HepG2 (cell line): Measurements from ENCODE around the gene DLG2. TPM values are rescaled to one million over a fixed set of nuclear protein-coding genes. Genes with fewer than 3 reads are reported as not detected.
A peak's percentile ranks its signal among the peaks of the same experiment; 100 is the strongest.

Experiments
- FOXK1 ChIP-seq: sonication (generic); formaldehyde crosslinking; IDR thresholded peaks from 2 replicates; pipeline ENCODE4 v1.4.0; 2020; ENCODE audit warnings: low read depth, missing genetic modification reagents, borderline replicate concordance
- FOXK2 ChIP-seq: fragments of 450-650 bp; IDR thresholded peaks from 2 replicates; pipeline ENCODE4 v1.6.1; 2016
- FOXP4 ChIP-seq: sonication (generic); formaldehyde crosslinking; IDR thresholded peaks from 2 replicates; pipeline ENCODE4 v1.4.0; 2020; ENCODE audit warnings: missing genetic modification reagents
- HDAC6 ChIP-seq: fragments of 200-600 bp; sonication (generic); IDR thresholded peaks from 2 replicates; pipeline ENCODE4 v1.7.0; 2017; ENCODE audit warnings: mild to moderate bottlenecking, antibody characterized with exemption, low read length, low read depth
- HNF4A ChIP-seq: sonication (generic); formaldehyde crosslinking; IDR thresholded peaks from 2 replicates; pipeline ENCODE4 v1.4.0; 2020; ENCODE audit warnings: missing genetic modification reagents
- HOXA7 ChIP-seq: sonication (generic); formaldehyde crosslinking; IDR thresholded peaks from 2 replicates; pipeline ENCODE4 v1.8.1; 2022; ENCODE audit warnings: mild to moderate bottlenecking, missing genetic modification reagents, moderate library complexity
- LCORL ChIP-seq, 2 experiments: fragments of 450-650 bp in 1 of 2; sonication (generic) in 1 of 2; formaldehyde crosslinking in 1 of 2; IDR thresholded peaks; 2 replicates each; pipeline versions ENCODE4 v1.5.0 to v1.6.1; 2017 to 2020; ENCODE audit warnings: antibody characterized with exemption in 1 of 2, missing genetic modification reagents in 1 of 2
- MED1 ChIP-seq: sonication (generic); formaldehyde crosslinking; IDR thresholded peaks from 2 replicates; pipeline ENCODE4 v1.4.0; 2020; ENCODE audit warnings: missing genetic modification reagents
- NFATC3 ChIP-seq: sonication (generic); formaldehyde crosslinking; IDR thresholded peaks from 2 replicates; pipeline ENCODE4 v1.5.1; 2020; ENCODE audit warnings: mild to moderate bottlenecking, missing genetic modification reagents
- PCBP2 ChIP-seq: fragments of 200-400 bp; formaldehyde crosslinking; optimal IDR thresholded peaks from 2 replicates; pipeline ENCODE3; 2018; ENCODE audit warnings: low read length, low read depth; ENCODE audit not compliant: poor library complexity, severe bottlenecking
- REL ChIP-seq: sonication (generic); formaldehyde crosslinking; conservative IDR thresholded peaks from 2 replicates; pipeline ENCODE4 v1.8.0; 2022; ENCODE audit warnings: mild to moderate bottlenecking, missing genetic modification reagents, moderate library complexity
- SKI ChIP-seq: fragments of 450-650 bp; IDR thresholded peaks from one replicate; pipeline ENCODE4 v1.6.1; 2018; ENCODE audit warnings: mild to moderate bottlenecking; ENCODE audit not compliant: partially characterized antibody
- TRIM22 ChIP-seq: fragments of 450-650 bp; IDR thresholded peaks from 2 replicates; pipeline ENCODE4 v1.6.1; 2017
- ZFX ChIP-seq: sonication (generic); formaldehyde crosslinking; IDR thresholded peaks from 2 replicates; pipeline ENCODE4 v1.4.0; 2020; ENCODE audit warnings: mild to moderate bottlenecking, low read depth, missing genetic modification reagents, moderate library complexity
- ZNF232 ChIP-seq: sonication (generic); formaldehyde crosslinking; IDR thresholded peaks from 2 replicates; pipeline ENCODE4 v1.4.0; 2020; ENCODE audit warnings: missing genetic modification reagents, borderline replicate concordance
- ZNF607 ChIP-seq: sonication (generic); formaldehyde crosslinking; IDR thresholded peaks from 2 replicates; pipeline ENCODE4 v1.5.1; 2020; ENCODE audit warnings: missing genetic modification reagents, mild to moderate bottlenecking, borderline replicate concordance
- polyA plus RNA-seq, 8 experiments: library from polyadenylated mRNA; depleted of rRNA in 3 of 8; stranded (reverse) in 7 of 8; unstranded in 1 of 8; fragments of >200 nt; fragmentation: Illumina TruSeq in 4 of 8; extraction: Trizol in 4 of 8; gene quantifications; 2 replicates each; pipeline versions ENCODE4 v1.2.1 to v1.2.3, GENCODE V29; 2011 to 2016; ENCODE audit warnings: low read depth in 4 of 8, missing spikeins in 1 of 8, mixed read lengths in 1 of 8; ENCODE audit not compliant: insufficient read depth in 1 of 8
- total RNA-seq, 5 experiments: library from RNA; depleted of rRNA; stranded (reverse); fragments of >200 nt; fragmentation: Illumina TruSeq; extraction: Trizol; gene quantifications; 2 replicates each; pipeline ENCODE4 v1.2.3, GENCODE V29; 2016; ENCODE audit warnings: low read depth in 1 of 5
- TF ChIP-seq, protein P1 (sequence below): sonication (generic); formaldehyde crosslinking; IDR thresholded peaks from 2 replicates; pipeline ENCODE4 v1.4.0; 2020; ENCODE audit warnings: missing genetic modification reagents
- TF ChIP-seq, protein P2 (sequence below): IDR thresholded peaks from 2 replicates; pipeline ENCODE4 v1.6.1; 2016; ENCODE audit warnings: missing biosample characterization, missing genetic modification reagents, low read depth
- TF ChIP-seq, protein P3 (sequence below): sonication (generic); formaldehyde crosslinking; IDR thresholded peaks from 2 replicates; pipeline ENCODE4 v1.4.0; 2020; ENCODE audit warnings: missing genetic modification reagents, mild to moderate bottlenecking, borderline replicate concordance

Gene DLG2
- total and polyA plus RNA-seq, 2 of the 13 experiments (the other 11 are each of a cell fraction or from before 2014, with no cell fraction given): 0.46 to 1.0 TPM

DNA sequence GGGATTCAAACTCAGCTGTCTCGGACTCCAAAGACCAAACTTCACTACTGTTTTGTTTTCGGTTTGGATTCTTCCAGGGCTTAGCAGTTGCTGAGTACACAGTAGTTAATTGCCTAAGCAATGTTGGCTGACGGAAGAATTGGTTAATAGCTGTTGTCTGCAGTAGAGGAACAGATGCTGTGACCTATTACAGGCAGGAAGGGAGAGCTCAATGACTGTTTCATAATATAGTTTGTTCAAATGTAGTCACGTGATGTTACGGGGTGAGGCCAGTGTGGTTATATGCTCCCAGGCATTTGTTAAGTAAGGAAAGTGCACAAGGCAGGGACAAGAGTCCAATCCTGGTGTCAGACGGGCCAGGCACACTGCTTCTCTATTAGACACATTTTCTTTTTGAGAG is 2118.3 kb downstream of the DLG2 start (continued):
- TF ChIP-seq HOXA7 (CRISPR knock-in tag) (no peak), PCBP2 (no peak), NFATC3 (CRISPR knock-in tag) (no peak), SKI (no peak), FOXP4 (CRISPR knock-in tag) (peak; percentile 32; the same call in 1 of the 2 replicates), REL (CRISPR knock-in tag) (no peak), HNF4A (peak; percentile 64), ZNF232 (CRISPR knock-in tag) (no peak), FOXK1 (CRISPR knock-in tag) (no peak), ZFX (CRISPR knock-in tag) (no peak), HDAC6 (no peak), FOXK2 (0 out of 2 replicates have a peak, but pooled peaks have one; percentile 9), TRIM22 (no peak), MED1 (CRISPR knock-in tag) (0 out of 2 replicates have a peak, but pooled peaks have one; percentile 36), LCORL (IDR thresholded peaks at IDR 0.05) (peak; percentile 45; the same call in 1 of the 2 replicates), LCORL (CRISPR knock-in tag; IDR thresholded peaks at IDR 0.05) (peak; percentile 56; the same call in 1 of the 2 replicates), ZNF607 (CRISPR knock-in tag) (no peak)
- TF ChIP-seq, protein P1, sequence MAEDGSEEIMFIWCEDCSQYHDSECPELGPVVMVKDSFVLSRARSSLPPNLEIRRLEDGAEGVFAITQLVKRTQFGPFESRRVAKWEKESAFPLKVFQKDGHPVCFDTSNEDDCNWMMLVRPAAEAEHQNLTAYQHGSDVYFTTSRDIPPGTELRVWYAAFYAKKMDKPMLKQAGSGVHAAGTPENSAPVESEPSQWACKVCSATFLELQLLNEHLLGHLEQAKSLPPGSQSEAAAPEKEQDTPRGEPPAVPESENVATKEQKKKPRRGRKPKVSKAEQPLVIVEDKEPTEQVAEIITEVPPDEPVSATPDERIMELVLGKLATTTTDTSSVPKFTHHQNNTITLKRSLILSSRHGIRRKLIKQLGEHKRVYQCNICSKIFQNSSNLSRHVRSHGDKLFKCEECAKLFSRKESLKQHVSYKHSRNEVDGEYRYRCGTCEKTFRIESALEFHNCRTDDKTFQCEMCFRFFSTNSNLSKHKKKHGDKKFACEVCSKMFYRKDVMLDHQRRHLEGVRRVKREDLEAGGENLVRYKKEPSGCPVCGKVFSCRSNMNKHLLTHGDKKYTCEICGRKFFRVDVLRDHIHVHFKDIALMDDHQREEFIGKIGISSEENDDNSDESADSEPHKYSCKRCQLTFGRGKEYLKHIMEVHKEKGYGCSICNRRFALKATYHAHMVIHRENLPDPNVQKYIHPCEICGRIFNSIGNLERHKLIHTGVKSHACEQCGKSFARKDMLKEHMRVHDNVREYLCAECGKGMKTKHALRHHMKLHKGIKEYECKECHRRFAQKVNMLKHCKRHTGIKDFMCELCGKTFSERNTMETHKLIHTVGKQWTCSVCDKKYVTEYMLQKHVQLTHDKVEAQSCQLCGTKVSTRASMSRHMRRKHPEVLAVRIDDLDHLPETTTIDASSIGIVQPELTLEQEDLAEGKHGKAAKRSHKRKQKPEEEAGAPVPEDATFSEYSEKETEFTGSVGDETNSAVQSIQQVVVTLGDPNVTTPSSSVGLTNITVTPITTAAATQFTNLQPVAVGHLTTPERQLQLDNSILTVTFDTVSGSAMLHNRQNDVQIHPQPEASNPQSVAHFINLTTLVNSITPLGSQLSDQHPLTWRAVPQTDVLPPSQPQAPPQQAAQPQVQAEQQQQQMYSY (CRISPR knock-in tag): no peak
- TF ChIP-seq, protein P2, sequence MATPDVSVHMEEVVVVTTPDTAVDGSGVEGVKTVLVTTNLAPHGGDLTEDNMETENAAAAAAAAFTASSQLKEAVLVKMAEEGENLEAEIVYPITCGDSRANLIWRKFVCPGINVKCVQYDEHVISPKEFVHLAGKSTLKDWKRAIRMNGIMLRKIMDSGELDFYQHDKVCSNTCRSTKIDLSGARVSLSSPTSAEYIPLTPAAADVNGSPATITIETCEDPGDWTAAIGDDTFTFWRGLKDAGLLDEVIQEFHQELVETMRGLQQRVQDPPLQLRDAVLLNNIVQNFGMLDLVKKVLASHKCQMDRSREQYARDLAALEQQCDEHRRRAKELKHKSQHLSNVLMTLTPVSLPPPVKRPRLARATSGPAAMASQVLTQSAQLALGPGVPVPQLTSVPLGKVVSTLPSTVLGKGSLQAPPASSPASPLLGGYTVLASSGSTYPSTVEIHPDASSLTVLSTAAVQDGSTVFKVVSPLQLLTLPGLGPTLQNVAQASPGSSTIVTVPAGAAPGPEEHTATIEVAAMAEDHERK (CRISPR knock-in tag): no peak
- TF ChIP-seq, protein P3, sequence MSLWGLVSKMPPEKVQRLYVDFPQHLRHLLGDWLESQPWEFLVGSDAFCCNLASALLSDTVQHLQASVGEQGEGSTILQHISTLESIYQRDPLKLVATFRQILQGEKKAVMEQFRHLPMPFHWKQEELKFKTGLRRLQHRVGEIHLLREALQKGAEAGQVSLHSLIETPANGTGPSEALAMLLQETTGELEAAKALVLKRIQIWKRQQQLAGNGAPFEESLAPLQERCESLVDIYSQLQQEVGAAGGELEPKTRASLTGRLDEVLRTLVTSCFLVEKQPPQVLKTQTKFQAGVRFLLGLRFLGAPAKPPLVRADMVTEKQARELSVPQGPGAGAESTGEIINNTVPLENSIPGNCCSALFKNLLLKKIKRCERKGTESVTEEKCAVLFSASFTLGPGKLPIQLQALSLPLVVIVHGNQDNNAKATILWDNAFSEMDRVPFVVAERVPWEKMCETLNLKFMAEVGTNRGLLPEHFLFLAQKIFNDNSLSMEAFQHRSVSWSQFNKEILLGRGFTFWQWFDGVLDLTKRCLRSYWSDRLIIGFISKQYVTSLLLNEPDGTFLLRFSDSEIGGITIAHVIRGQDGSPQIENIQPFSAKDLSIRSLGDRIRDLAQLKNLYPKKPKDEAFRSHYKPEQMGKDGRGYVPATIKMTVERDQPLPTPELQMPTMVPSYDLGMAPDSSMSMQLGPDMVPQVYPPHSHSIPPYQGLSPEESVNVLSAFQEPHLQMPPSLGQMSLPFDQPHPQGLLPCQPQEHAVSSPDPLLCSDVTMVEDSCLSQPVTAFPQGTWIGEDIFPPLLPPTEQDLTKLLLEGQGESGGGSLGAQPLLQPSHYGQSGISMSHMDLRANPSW (CRISPR knock-in tag): no peak
